ENCODE data around the gene STRN.
A peak's percentile ranks its signal among the peaks of the same experiment; 100 is the strongest.
"Not testable (repeated sequence)": the region's sequence is repeated elsewhere in the genome, so short reads cannot be mapped to it uniquely, and the experiment has no call there.

Gene STRN

DNA sequence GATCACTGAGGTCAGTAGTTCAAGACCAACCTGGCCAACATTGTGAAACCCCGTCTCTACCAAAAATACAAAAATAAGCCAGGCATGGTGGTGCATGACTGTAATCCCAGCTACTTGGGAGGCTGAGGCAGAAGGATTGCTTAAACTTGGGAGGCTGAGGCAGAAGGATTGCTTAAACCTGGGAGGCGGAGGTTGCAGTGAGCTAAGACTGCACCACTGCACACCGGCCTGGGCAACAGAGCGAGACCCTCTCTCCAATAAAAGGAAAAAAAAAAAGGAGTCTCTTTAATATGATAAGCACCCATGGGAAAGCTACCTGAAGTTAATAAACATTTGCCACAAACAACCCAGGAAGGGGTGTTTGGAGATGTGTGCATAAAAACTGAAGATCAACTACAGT lies 2.6 kb downstream of the STRN start:
- DNase-seq = no peak

- no peak for DNase-seq
Observed at GRCh38 chr2:36963106-36963505, 3.2 kb downstream of the STRN start.

DNA sequence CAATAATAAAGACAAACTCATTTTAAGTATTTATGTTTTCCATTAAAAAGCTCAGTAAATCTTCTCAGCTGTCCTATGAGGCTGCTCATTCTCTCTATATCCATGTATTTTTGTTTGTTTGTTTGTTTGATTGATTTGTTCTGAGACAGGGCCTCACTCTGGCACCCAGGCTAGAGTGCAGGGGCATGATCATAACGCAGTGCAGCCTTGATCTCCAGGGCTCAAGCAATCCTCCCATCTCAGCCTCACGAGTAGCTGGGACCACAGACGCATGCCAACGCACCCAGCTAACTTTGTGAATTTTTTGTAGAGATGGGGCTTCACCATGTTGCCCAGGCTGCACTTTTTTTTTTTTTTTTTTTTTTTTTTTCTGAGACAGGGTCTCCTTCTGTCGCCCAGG lies 5.6 kb downstream of the STRN start:
- no peak for DNase-seq

GRCh38 chr2:36960005-36960675 lies 6.2 kb downstream of the STRN start:
- no peak for DNase-seq

GRCh38 chr2:36954977-36955607 lies 11.2 kb downstream of the STRN start:
- DNase-seq = no peak

- no peak for DNase-seq
Observed at GRCh38 chr2:36952748-36953197, 13.6 kb downstream of the STRN start.

DNA sequence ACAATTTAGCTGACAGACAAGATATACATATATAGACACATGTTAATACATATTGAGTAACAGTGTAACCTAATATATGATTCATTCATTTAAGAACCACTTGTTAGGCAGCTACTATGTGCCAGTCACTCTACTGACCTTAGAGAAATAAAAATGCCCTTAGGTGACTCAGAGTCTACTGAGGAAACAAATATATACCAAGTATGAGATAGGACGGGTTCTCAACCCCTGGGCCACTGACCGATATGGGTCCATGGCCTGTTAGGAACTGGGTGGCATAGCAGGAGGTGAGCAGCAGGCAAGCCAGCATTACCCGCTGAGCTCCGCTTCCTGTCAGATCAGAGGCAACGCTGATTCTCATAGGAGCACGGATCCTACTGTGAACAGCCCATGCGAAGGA lies 14.8 kb downstream of the STRN start:
- DNase-seq = no peak

DNA sequence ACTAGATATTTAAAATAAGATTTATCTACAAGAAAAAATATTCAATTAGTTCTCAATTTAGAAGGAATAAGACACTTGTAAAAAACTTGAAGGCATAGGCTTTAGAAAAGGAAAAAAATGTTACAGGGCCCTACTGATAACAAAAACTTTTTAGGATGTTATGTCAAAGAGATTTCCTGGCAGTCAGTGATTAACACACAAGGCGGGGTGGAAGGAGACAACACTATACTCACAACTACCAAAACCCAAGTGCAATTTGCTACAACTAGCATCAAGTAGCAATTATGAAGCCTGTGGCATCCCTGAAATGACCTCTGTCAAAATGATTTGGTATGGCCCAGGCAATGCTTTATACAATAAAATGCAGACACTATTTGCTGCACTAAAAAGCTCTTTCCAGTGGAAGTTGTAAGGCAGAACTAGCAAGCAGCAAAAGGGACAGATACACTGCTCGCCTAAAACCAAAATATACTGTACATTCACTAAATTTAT lies 15.3 kb downstream of the STRN start:
- DNase-seq = no peak

DNA sequence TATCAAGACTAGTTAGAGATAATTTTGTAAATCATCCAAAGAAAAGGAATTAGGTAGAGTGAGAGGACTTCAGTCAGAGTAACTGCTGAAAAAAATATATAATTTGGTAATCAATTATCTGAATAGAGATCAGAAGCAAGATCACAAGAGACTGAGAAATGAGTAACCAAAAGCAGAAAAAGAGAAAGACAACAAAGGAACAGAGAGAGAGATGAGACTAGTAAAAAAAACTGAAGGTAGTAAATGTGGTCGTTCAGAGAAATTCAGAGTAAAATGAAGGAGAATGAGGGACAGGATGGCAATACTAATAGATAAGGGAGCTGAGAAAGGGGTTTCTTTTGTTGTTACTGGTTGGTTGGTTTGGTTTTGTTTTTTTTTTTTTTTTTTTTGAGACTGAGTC lies 16.5 kb downstream of the STRN start:
- no peak for DNase-seq

GRCh38 chr2:36945240-36945639 lies 21.1 kb downstream of the STRN start:
- not testable (repeated sequence) for DNase-seq

DNA sequence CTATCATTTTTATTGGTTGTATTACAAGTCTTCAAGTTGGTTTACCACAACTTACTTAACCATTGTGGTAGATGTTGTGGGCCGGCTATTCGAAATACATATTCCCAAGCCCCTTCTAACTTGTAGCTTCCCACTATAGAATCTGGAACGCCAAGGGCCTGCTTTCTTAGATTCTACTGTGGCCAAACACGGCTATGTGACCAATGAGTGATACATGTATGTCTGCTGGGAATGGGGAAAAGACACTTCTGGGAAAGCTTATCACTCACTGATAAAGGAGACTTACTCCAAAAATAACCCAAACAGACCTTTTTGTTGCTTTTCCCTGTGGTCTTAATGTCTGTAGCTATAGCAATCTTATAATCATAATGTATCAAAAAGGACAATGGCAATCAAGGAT lies 24.5 kb downstream of the STRN start:
- DNase-seq = no peak

DNA sequence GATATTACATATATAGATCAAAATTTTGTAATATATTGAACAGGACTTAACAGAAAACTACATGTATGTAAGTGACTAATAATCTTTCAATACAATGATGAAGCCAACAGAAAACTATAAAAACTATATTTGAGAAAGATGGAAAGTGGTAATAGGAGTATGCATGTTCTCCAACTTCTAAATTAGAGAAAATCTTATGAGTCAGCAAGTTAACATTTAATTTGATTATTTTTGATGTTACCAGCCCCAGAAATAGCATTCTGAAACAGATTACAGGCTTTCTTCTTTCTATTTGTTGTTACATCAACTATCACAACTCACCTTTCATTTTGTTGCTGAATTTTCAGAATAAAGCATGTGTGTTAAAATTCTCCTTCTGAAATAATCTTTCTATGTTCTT lies 29.8 kb downstream of the STRN start:
- not testable (repeated sequence) for DNase-seq

GRCh38 chr2:36931688-36932087 lies 34.6 kb downstream of the STRN start:
- not testable (repeated sequence) for DNase-seq

GRCh38 chr2:36930787-36931410 lies 35.4 kb downstream of the STRN start:
- DNase-seq = not testable (repeated sequence)

DNA sequence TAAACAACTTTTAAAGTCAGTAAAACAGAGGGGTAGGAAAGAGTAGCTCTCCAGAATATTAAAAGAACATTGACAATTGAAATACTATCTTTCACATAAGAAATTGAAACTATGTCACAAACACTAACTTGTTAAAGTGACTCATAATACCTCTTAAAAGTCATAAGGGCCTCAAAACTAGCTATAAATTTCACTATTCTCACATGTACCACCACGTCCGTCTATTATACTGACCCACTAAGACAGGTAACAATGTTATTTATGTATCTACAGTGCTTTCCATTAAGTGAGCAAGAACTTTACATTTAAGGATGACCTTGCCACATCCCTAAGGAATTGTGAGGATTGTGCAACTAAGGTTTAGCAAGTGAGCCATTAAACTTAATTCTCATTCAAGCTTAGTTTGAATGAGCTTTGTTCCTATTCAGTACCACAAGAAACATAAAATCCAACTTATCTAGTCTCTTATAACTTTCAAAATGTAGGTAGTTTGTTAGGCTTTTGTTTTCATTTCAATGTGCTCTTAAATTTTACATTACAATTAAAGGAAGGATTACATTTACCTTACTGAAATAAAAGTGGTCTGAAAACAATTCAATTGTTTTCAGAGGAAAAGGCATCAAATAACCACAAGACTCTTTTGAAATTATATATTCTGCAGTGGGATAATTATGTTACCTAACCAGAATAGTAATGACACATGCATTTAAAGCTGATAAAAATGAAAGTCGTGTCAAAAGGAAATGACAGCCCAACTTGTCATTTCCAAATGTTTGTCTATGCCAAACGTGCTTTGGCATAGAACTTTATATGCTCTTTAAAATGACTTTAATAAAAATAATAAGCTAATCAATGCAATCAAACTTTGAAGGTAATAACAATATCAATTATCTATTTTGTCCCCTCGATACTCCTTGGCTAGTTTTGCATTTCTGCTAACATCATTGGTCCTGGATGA lies 39.9 kb downstream of the STRN start:
- DNase-seq = not testable (repeated sequence)

GRCh38 chr2:36922629-36923028 lies 43.7 kb downstream of the STRN start:
- peak in 5 of 6 experiments; percentile 1 to 62 (median 25) for DNase-seq

DNA sequence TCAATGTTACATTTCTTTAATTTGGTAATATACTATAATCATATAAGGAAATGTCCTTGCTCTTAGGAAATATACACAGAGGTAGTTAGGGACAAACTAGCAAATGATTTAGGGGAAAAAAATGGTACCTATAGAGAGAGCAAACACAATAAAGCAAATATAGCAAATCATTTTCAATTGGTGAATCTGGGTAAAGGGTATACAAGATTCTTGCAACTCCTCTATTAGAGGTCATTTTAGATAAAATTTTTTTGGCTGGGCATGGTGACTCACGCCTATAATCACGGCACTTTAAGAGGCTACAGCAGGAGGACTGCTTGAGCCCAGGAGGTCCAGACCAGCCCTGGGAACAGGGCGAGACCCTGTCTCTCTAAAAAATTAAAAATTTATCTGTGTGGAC lies 44.4 kb downstream of the STRN start:
- DNase-seq = no peak

- DNase-seq = no peak
Observed at GRCh38 chr2:36919041-36919837, 47.1 kb downstream of the STRN start.

DNA sequence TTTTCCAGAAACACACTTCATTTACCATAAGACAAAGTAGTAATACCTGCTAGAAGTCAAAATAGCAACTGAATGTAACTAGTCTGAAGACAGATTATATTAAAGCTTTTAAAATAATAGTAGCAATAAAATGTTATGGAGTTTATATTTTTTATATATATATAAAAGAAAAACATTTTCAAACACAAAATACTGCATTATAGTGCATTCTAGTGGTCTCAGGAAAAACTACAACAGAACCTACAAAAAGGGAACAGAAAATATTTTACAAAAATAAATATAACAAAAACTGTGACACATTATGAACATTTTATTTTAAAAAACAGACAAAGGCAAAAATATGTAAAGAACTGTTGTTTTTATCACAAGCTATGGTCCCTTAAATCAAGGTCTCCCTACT lies 48.0 kb downstream of the STRN start:
- no peak for DNase-seq

- DNase-seq = no peak
Observed at GRCh38 chr2:36915627-36916026, 50.7 kb downstream of the STRN start.

GRCh38 chr2:36912695-36913094 lies 53.6 kb downstream of the STRN start:
- DNase-seq = no peak

DNA sequence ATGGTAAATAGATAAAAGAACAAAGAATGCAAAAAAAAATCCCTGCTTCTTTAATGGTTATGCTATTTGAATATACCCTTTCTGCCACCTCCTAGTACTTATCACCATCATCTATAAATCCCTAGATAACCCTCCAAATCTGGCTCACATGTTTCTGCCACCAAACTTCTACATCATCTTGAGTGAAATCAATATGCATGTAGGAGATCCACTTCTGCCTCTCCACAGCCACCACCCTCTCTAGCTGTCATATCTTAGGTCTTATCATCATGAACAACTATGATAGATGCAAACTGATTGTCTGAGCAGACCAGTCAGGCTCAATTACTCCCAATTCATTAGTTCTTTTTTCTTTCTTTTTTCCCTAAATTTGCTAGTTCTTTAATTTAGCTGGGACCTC lies 55.3 kb downstream of the STRN start:
- DNase-seq = no peak

Data from stimulated activated naive CD4-positive, alpha-beta T cell (primary cell).